ENCODE data around the gene TNS1.

Gene TNS1

GRCh38 chr2:217828336-217828735 is 174.5 kb downstream of the TNS1 start:
- TF ChIP-seq CTCF (IDR thresholded peaks at IDR 0.05; ENCODE audit: insufficient read depth, low read depth, low read length, missing control alignments), result no peak
- no peak overlapping the region for H3K4me3 ChIP-seq (ENCODE audit: low read depth, low read length)
- no peak for DNase-seq (ENCODE audit: low read depth)

GRCh38 chr2:217827430-217828201 is 175.2 kb downstream of the TNS1 start:
- no peak overlapping the region for H3K4me3 ChIP-seq (ENCODE audit: low read depth, low read length)
- DNase-seq (ENCODE audit: low read depth), result no peak
- no peak for TF ChIP-seq CTCF (IDR thresholded peaks at IDR 0.05; ENCODE audit: insufficient read depth, low read depth, low read length, missing control alignments)

- TF ChIP-seq CTCF (IDR thresholded peaks at IDR 0.05; ENCODE audit: insufficient read depth, low read depth, low read length, missing control alignments), result no peak
- H3K4me3 ChIP-seq (ENCODE audit: low read depth, low read length), result no peak overlapping the region
- no peak for DNase-seq (ENCODE audit: low read depth)
These were observed 175.8 kb downstream of the TNS1 start for GRCh38 chr2:217826991-217827390.

GRCh38 chr2:217826520-217826919 is 176.3 kb downstream of the TNS1 start:
- no peak for TF ChIP-seq CTCF (IDR thresholded peaks at IDR 0.05; ENCODE audit: insufficient read depth, low read depth, low read length, missing control alignments)
- no peak overlapping the region for H3K4me3 ChIP-seq (ENCODE audit: low read depth, low read length)
- DNase-seq (ENCODE audit: low read depth), result no peak

- no peak for TF ChIP-seq CTCF (IDR thresholded peaks at IDR 0.05; ENCODE audit: insufficient read depth, low read depth, low read length, missing control alignments)
- no peak for DNase-seq (ENCODE audit: low read depth)
- H3K4me3 ChIP-seq (ENCODE audit: low read depth, low read length), result no peak overlapping the region
These were observed 177.1 kb downstream of the TNS1 start for GRCh38 chr2:217825469-217826235.

GRCh38 chr2:217824223-217824622 is 178.6 kb downstream of the TNS1 start:
- DNase-seq (ENCODE audit: low read depth), result no peak
- H3K4me3 ChIP-seq (ENCODE audit: low read depth, low read length), result no peak overlapping the region
- TF ChIP-seq CTCF (IDR thresholded peaks at IDR 0.05; ENCODE audit: insufficient read depth, low read depth, low read length, missing control alignments), result no peak

Data from GM12865 (cell line).